Activated CD8-positive, alpha-beta memory T cell treated with anti-CD3 and anti-CD28 coated beads, Interleukin-2, amount 10 ng/mL, durations not matched to agents 7 days and 5 days (primary cell): ENCODE measurements around the gene ACOT8. TPM values are rescaled to one million over a fixed set of nuclear protein-coding genes. Genes with fewer than 3 reads are reported as not detected.
"Not testable (repeated sequence)": the region's sequence is repeated elsewhere in the genome, so short reads cannot be mapped to it uniquely, and the experiment has no call there.

Source experiments
- ATAC-seq: fragments of 150-1000 bp; cut with Tn5 transposase; one replicate; pipeline ENCODE4 v1.10.0; 2021; ENCODE audit warnings: moderate library complexity
- CTCF ChIA-PET: fragments of 350-600 bp; sonication (Branson Sonifier 250); formaldehyde crosslinking; loops from one replicate; lab custom pipeline; 2021; ENCODE audit warnings: antibody characterized with exemption; lab: Charles Lee
- DNase-seq: peaks from one replicate; pipeline ENCODE4 v3.0.0-alpha.2; 2020
- H3K27ac Mint-ChIP-seq: one replicate; pipeline ENCODE4 v1.8.0; 2021; ENCODE audit warnings: mild to moderate bottlenecking, mixed read lengths
- H3K27me3 Mint-ChIP-seq: one replicate; pipeline ENCODE4 v1.8.0; 2021; ENCODE audit warnings: mixed read lengths
- H3K36me3 Mint-ChIP-seq: one replicate; pipeline ENCODE4 v1.8.0; 2021; ENCODE audit warnings: mild to moderate bottlenecking, mixed read lengths
- H3K4me1 Mint-ChIP-seq: one replicate; pipeline ENCODE4 v1.8.0; 2021; ENCODE audit warnings: mixed read lengths
- H3K4me3 Mint-ChIP-seq: one replicate; pipeline ENCODE4 v1.8.0; 2021; ENCODE audit warnings: mild to moderate bottlenecking, moderate library complexity, mixed read lengths
- H3K9me3 Mint-ChIP-seq: one replicate; pipeline ENCODE4 v1.8.0; 2022; ENCODE audit warnings: low read depth, mixed read lengths
- total RNA-seq, 2 experiments: library from RNA; stranded (reverse); gene quantifications; one replicate each; pipeline ENCODE4 v1.2.3, GENCODE V29; 2021

The ACOT8 gene
- total RNA-seq, 2 experiments from 2014 or later, result 36.1 TPM

GRCh38 chr20:45840700-45841198 lies 16.4 kb downstream of the ACOT8 start:
- Mint-ChIP-seq H3K36me3 (peaks cover 7% of the 10 kb centered on the region), H3K9me3 (no peaks in the 10 kb centered on the region), H3K4me1 (peaks cover 6% of the 10 kb centered on the region), H3K27me3 (no peaks in the 10 kb centered on the region), H3K27ac (no peak overlapping the region), H3K4me3 (no peak overlapping the region)
- DNase-seq (no peak), ATAC-seq (no peak)
- CTCF ChIA-PET, result interaction anchor here (1.0 kb wide), 1 partner anchor 112 kb away, joined by 3 read pairs; no protein-coding TSS in a partner anchor

- Mint-ChIP-seq H3K36me3 (peaks cover 1% of the 10 kb centered on the region), H3K4me1 (peaks cover 15% of the 10 kb centered on the region), H3K9me3 (no peaks in the 10 kb centered on the region), H3K27me3 (peaks cover 2% of the 10 kb centered on the region), H3K4me3 (no peak overlapping the region), H3K27ac (no peak overlapping the region)
- ATAC-seq (no peak), DNase-seq (no peak)
- CTCF ChIA-PET, result no interaction called here
Measured at GRCh38 chr20:45836841-45837240, 20.4 kb downstream of the ACOT8 start.

- no peak for ATAC-seq
- H3K36me3 Mint-ChIP-seq, result peaks cover 1% of the 10 kb centered on the region
- no peak overlapping the region for H3K27ac Mint-ChIP-seq
- H3K27me3 Mint-ChIP-seq, result peaks cover 2% of the 10 kb centered on the region
- CTCF ChIA-PET, result interaction anchor here (2.9 kb wide), 1 partner anchor 12 kb away, joined by 11 read pairs; no protein-coding TSS in a partner anchor
- peaks cover 15% of the 10 kb centered on the region for H3K4me1 Mint-ChIP-seq
- no peak for DNase-seq
- no peak overlapping the region for H3K4me3 Mint-ChIP-seq
- H3K9me3 Mint-ChIP-seq, result no peaks in the 10 kb centered on the region
Measured at GRCh38 chr20:45835825-45836224, 21.4 kb downstream of the ACOT8 start.

- Mint-ChIP-seq H3K9me3 (no peaks in the 10 kb centered on the region), H3K27me3 (peaks cover 6% of the 10 kb centered on the region), H3K4me3 (peak overlapping the region; percentile 70), H3K36me3 (peaks cover 1% of the 10 kb centered on the region), H3K27ac (no peak overlapping the region), H3K4me1 (peaks cover 15% of the 10 kb centered on the region)
- ATAC-seq, result no peak
- CTCF ChIA-PET, result interaction anchor here (2.9 kb wide), 1 partner anchor 11 kb away, joined by 11 read pairs; no protein-coding TSS in a partner anchor
- no peak for DNase-seq
Measured at GRCh38 chr20:45835329-45835765, 21.8 kb downstream of the ACOT8 start.

- Mint-ChIP-seq H3K27me3 (peaks cover 7% of the 10 kb centered on the region), H3K27ac (no peak overlapping the region), H3K36me3 (peaks cover 1% of the 10 kb centered on the region), H3K4me1 (peaks cover 15% of the 10 kb centered on the region), H3K9me3 (no peaks in the 10 kb centered on the region), H3K4me3 (peak overlapping the region; percentile 70)
- ATAC-seq, result no peak
- DNase-seq, result no peak
- CTCF ChIA-PET, result interaction anchor here (1.2 to 2.9 kb wide), 4 partner anchors 11 to 516 kb away, joined by 4 to 11 read pairs (median 4); no protein-coding TSS in a partner anchor
Measured at GRCh38 chr20:45834797-45835161, 22.4 kb downstream of the ACOT8 start.

- Mint-ChIP-seq H3K27ac (no peak overlapping the region), H3K9me3 (no peaks in the 10 kb centered on the region), H3K36me3 (peaks cover 1% of the 10 kb centered on the region), H3K27me3 (peaks cover 7% of the 10 kb centered on the region), H3K4me3 (peak overlapping the region; percentile 70), H3K4me1 (peaks cover 15% of the 10 kb centered on the region)
- CTCF ChIA-PET, result interaction anchor here (1.0 to 2.9 kb wide), 8 partner anchors 10 to 515 kb away, joined by 3 to 11 read pairs (median 4); no protein-coding TSS in a partner anchor
- DNase-seq (peak; percentile 54), ATAC-seq (peak; percentile 64)
Measured at GRCh38 chr20:45833883-45834796, 23.1 kb downstream of the ACOT8 start.

- Mint-ChIP-seq H3K27ac (no peak within 1 kb of the TSS), H3K4me1 (peaks cover 15% of the 10 kb centered on the region), H3K27me3 (peaks cover 7% of the 10 kb centered on the region), H3K4me3 (peak within 1 kb of the TSS; percentile 70), H3K36me3 (peaks cover 1% of the 10 kb centered on the region), H3K9me3 (no peaks in the 10 kb centered on the region)
- CTCF ChIA-PET, result interaction anchor here (1.0 to 2.9 kb wide), 8 partner anchors 9 to 514 kb away, joined by 3 to 11 read pairs (median 4); partner anchors contain the start of gene UBE2C
- DNase-seq (peak; percentile 51), ATAC-seq (peak; percentile 84)
Measured at GRCh38 chr20:45833030-45833882, 23.9 kb downstream of the ACOT8 start, which contains the start of gene SNX21. SNX21 (plus strand) TSS chr20:45833799; CDS start chr20:45833920, 121 bp downstream.

- H3K27me3 Mint-ChIP-seq, result peaks cover 7% of the 10 kb centered on the region
- DNase-seq (no peak), ATAC-seq (no peak)
- CTCF ChIA-PET, result interaction anchor here (1.1 to 1.4 kb wide), 4 partner anchors 19 to 138 kb away, joined by 3 to 9 read pairs (median 3); partner anchors contain the start of gene UBE2C
- H3K36me3 Mint-ChIP-seq, result peaks cover 1% of the 10 kb centered on the region
- no peaks in the 10 kb centered on the region for H3K9me3 Mint-ChIP-seq
- H3K4me1 Mint-ChIP-seq, result peaks cover 15% of the 10 kb centered on the region
- H3K27ac Mint-ChIP-seq, result no peak overlapping the region
- peak overlapping the region; percentile 70 for H3K4me3 Mint-ChIP-seq
Measured at GRCh38 chr20:45832619-45833018, 24.6 kb downstream of the ACOT8 start.

- H3K36me3 Mint-ChIP-seq, CTCF ChIA-PET, DNase-seq, ATAC-seq, H3K27ac Mint-ChIP-seq, H3K4me3 Mint-ChIP-seq, H3K27me3 Mint-ChIP-seq, H3K9me3 Mint-ChIP-seq: not testable (repeated sequence)
- peaks cover 12% of the 10 kb centered on the region for H3K4me1 Mint-ChIP-seq
Measured at GRCh38 chr20:45829673-45830106, 27.5 kb downstream of the ACOT8 start.

GRCh38 chr20:45828589-45828988 lies 28.6 kb downstream of the ACOT8 start:
- H3K27ac Mint-ChIP-seq, result no peak overlapping the region
- CTCF ChIA-PET, result interaction anchor here (0.9 to 2.1 kb wide), 4 partner anchors 20 to 159 kb away, joined by 3 to 6 read pairs (median 3); no protein-coding TSS in a partner anchor
- H3K27me3 Mint-ChIP-seq, result peaks cover 19% of the 10 kb centered on the region
- H3K36me3 Mint-ChIP-seq, result no peaks in the 10 kb centered on the region
- peaks cover 15% of the 10 kb centered on the region for H3K4me1 Mint-ChIP-seq
- no peak overlapping the region for H3K4me3 Mint-ChIP-seq
- ATAC-seq (no peak), DNase-seq (no peak)
- no peaks in the 10 kb centered on the region for H3K9me3 Mint-ChIP-seq

GRCh38 chr20:45827712-45828111 lies 29.5 kb downstream of the ACOT8 start:
- H3K27ac Mint-ChIP-seq, result no peak overlapping the region
- no peaks in the 10 kb centered on the region for H3K36me3 Mint-ChIP-seq
- H3K4me3 Mint-ChIP-seq, result no peak overlapping the region
- ATAC-seq (no peak), DNase-seq (no peak)
- CTCF ChIA-PET, result interaction anchor here (1.1 to 2.1 kb wide), 3 partner anchors 28 to 160 kb away, joined by 3 to 6 read pairs (median 3); no protein-coding TSS in a partner anchor
- peaks cover 24% of the 10 kb centered on the region for H3K27me3 Mint-ChIP-seq
- no peaks in the 10 kb centered on the region for H3K9me3 Mint-ChIP-seq
- peaks cover 13% of the 10 kb centered on the region for H3K4me1 Mint-ChIP-seq

- Mint-ChIP-seq H3K36me3 (no peaks in the 10 kb centered on the region), H3K27me3 (peaks cover 29% of the 10 kb centered on the region), H3K27ac (no peak within 1 kb of the TSS), H3K4me1 (peaks cover 13% of the 10 kb centered on the region), H3K9me3 (no peaks in the 10 kb centered on the region), H3K4me3 (no peak within 1 kb of the TSS)
- no peak for ATAC-seq
- CTCF ChIA-PET, result interaction anchor here (1.1 to 2.1 kb wide), 2 partner anchors 28 to 62 kb away, joined by 3 to 6 read pairs; no protein-coding TSS in a partner anchor
- DNase-seq, result no peak
Measured at GRCh38 chr20:45827030-45827652, 30.1 kb downstream of the ACOT8 start, which contains the start of gene TNNC2. TNNC2 (minus strand) TSS chr20:45827312; CDS start chr20:45827248, 64 bp downstream.
